Measurements from ENCODE around the gene SELENOO. TPM values are rescaled to one million over a fixed set of nuclear protein-coding genes. Genes with fewer than 3 reads are reported as not detected.
A peak's percentile ranks its signal among the peaks of the same experiment; 100 is the strongest.

The SELENOO gene
- 55.3 TPM for polyA plus RNA-seq (2012; ENCODE audit: insufficient read depth, insufficient read length, low read depth)

- Histone ChIP-seq H3K27me3 (no peaks in the 10 kb centered on the region), H3K36me3 (peaks cover 42% of the 10 kb centered on the region), H3K9me3 (no peaks in the 10 kb centered on the region), H3K4me1 (no peaks in the 10 kb centered on the region), H3K4me3 (ENCODE audit: low read depth, low read length) (peak within 1 kb of the TSS; percentile 73)
- TF ChIP-seq CTCF (IDR thresholded peaks at IDR 0.05; ENCODE audit: low read depth, low read length), result no peak
- peak; percentile 96 for DNase-seq
Observed at GRCh38 chr22:50200461-50201190, at the start of gene SELENOO. Gene SELENOO, plus strand, starts transcription at chr22:50201011. Its CDS starts 26 bp downstream, at chr22:50201037.

- TF ChIP-seq CTCF (IDR thresholded peaks at IDR 0.05; ENCODE audit: low read depth, low read length), result no peak
- DNase-seq, result no peak
- Histone ChIP-seq H3K4me3 (ENCODE audit: low read depth, low read length) (no peak overlapping the region), H3K9me3 (no peaks in the 10 kb centered on the region), H3K27me3 (no peaks in the 10 kb centered on the region), H3K36me3 (no peaks in the 10 kb centered on the region), H3K4me1 (no peaks in the 10 kb centered on the region)
Observed at GRCh38 chr22:50151571-50152537, 49.0 kb upstream of the SELENOO start.

- TF ChIP-seq CTCF (IDR thresholded peaks at IDR 0.05; ENCODE audit: low read depth, low read length), result no peak
- Histone ChIP-seq H3K27me3 (no peaks in the 10 kb centered on the region), H3K4me3 (ENCODE audit: low read depth, low read length) (no peak overlapping the region), H3K9me3 (no peaks in the 10 kb centered on the region), H3K36me3 (no peaks in the 10 kb centered on the region), H3K4me1 (no peaks in the 10 kb centered on the region)
- no peak for DNase-seq
Observed at GRCh38 chr22:50153056-50153755, 47.6 kb upstream of the SELENOO start.

GRCh38 chr22:50153756-50154140 is 47.1 kb upstream of the SELENOO start:
- Histone ChIP-seq H3K4me3 (ENCODE audit: low read depth, low read length) (no peak overlapping the region), H3K4me1 (no peaks in the 10 kb centered on the region), H3K27me3 (no peaks in the 10 kb centered on the region), H3K36me3 (no peaks in the 10 kb centered on the region), H3K9me3 (no peaks in the 10 kb centered on the region)
- DNase-seq, result no peak
- TF ChIP-seq CTCF (IDR thresholded peaks at IDR 0.05; ENCODE audit: low read depth, low read length), result no peak

GRCh38 chr22:50157709-50158375 is 43.0 kb upstream of the SELENOO start:
- no peak for DNase-seq
- Histone ChIP-seq H3K4me3 (ENCODE audit: low read depth, low read length) (no peak overlapping the region), H3K36me3 (no peaks in the 10 kb centered on the region), H3K27me3 (no peaks in the 10 kb centered on the region), H3K9me3 (no peaks in the 10 kb centered on the region), H3K4me1 (no peaks in the 10 kb centered on the region)
- no peak for TF ChIP-seq CTCF (IDR thresholded peaks at IDR 0.05; ENCODE audit: low read depth, low read length)

Data from BE2C (cell line).